Measurements from ENCODE around the gene RPL10A.

The RPL10A gene

DNA sequence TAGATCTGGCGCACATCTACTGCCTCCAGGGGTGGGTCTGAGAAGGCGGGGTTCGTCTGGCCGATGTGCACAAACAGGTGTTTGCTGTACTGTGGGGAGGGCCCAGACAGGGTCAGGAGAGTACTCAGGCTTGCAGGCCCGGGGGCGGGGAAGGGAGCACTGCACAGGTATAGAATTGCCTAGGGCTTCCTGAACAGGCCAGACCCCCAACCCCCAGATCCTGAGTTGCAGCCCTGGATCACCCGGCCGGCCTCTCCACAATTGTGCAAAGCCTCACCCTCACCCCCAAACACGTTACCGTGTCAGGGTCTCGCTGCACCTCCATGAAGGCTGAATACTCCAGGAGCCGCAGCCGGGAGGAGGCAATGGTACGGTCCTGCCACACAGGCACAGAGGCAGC, 7.8 kb downstream of the RPL10A start:
- no peak for DNase-seq

DNA sequence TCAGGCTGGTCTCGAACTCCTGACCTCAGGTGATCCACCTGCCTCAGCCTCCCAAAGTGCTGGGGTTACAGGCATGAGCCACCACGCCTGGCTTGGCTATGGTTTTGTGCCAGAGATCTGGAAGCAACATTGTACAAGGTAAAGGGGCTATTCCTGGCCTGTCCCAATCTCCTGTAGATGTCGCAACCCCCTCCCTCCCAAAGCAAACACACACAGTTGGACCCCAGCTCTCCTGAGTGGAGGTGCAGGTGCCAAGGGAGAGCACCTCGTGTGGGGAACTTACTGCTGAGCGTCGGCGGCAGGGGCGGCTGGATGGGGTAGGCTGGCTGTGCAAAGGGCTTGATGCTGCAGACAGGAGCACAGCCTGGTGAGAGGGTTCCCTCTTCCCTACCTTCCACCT, 8.8 kb downstream of the RPL10A start:
- DNase-seq = no peak

DNA sequence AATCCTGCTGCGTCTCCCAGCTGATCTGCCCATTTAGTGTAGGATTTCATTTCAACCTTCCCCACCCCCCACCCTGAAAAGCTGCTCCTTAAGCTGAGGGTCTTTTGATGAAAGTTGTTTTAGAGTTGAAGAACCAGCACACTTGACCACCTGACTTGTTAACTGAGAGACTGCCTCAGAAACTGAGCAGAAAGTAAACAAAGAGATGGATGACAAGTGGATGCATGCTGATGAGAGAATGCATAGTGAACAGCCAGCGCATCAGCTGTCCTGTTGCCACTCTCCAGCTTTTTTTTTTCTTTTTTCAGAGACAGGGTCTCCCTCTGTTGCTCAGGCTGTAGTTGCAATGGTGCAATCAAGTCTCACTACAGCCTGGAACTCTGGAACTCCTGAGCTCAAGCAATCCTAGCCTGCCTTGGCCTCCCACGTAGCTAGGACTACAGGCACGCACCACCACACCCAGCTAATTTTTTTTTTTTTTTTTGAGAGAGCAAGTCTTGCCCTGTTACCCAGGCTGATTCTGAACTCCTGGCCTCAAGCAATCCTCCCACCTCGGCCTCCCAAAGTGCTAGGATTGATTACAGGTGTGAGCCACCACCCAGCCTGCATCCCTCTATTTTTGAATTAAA, 9.5 kb downstream of the RPL10A start:
- no peak for DNase-seq

DNA sequence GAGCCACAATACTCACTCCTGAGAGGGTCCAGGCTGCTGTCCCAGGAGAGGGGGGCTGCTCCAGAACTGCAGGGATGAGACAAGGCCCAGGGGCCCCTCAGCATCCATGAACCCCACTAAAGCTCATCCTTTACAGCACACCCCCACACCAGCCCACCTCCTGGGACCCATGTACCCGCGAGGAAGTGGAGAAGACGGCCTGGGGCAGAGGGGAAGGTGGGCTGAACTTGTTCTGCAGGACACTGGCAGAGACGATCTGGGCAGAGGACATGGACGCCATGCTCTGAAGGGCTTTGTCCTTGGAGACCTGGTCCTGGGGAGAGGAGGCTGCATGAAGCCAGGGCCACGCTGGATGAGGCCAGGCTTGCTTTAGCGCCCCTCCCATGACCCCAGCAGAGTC, 10.1 kb downstream of the RPL10A start:
- no peak for DNase-seq

DNA sequence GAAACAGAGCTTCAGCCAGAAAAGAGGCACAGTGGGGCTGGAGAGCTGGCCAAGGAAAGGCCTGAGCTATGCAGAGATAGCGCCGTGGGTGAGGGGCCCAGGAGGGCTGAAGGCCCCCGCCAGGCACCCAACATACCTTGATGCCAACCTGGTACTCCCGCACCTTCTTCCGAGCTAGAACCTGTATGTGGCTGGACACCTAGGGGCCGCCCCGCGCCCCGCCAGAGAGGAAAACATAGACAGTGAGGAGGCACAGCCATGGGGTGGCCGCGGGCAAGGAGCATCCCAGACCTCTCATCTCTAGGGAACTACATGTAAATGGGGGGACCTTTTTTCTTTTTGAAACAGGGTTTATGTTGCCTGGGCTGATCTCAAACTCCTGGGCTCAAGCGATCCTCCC, 12.0 kb downstream of the RPL10A start:
- no peak for DNase-seq

DNA sequence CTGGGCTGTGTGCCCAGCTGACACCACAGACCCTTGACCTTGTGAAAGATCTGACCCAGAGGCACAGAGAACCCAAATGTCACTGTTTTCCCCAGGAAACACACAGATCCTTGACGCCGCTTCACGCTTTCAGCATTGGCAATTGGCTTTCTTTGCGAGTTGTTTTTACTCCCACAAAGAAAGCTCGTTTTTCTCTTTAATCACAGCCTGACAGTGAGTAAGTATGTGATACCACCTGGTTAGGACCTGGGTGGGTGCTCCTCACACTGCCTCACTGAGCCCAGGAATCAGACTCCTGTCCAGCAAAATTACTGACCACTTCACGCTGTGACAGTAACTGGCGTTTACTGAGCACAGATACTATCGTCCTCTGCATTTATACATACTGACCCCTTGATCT, 13.0 kb downstream of the RPL10A start:
- DNase-seq = no peak

DNA sequence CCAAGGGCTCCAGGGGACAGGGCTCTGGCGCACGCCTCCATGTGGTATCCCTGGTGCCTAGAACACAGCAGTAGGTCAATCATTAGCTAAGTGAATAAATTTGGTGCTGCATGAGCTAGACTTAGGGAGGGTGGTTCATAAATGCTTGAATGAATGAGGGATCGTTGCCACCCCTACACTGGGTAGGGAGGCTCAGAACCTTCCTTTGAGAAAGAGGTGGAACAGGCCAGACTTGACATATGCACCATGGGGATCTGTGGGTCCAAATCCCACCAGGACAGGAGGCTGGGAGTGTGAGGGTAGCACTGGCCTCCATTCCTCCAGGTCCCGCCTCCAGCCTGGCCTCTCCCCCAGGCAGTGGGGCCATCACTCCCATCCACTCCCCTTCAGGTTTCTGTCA, 14.9 kb downstream of the RPL10A start:
- no peak for DNase-seq

DNA sequence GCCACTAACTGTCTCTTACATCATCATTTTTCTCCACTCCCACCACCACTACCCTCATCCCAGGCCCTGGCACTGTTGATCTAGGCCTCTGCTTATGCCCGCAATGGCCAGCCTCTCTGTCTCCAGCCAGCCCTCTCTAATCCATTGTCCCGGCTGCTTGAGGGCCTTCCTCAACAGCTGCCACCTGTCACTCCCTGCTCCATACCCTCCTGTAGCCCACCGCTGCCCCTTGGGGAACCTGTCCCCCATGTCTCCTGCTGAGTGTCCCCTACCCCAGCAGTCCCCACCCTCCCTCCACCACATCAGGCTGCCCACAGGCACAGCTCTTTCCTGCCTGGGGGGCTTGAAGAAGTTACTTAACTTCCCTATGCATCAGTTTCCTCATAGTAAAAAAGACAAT, 15.3 kb downstream of the RPL10A start:
- DNase-seq = no peak

DNA sequence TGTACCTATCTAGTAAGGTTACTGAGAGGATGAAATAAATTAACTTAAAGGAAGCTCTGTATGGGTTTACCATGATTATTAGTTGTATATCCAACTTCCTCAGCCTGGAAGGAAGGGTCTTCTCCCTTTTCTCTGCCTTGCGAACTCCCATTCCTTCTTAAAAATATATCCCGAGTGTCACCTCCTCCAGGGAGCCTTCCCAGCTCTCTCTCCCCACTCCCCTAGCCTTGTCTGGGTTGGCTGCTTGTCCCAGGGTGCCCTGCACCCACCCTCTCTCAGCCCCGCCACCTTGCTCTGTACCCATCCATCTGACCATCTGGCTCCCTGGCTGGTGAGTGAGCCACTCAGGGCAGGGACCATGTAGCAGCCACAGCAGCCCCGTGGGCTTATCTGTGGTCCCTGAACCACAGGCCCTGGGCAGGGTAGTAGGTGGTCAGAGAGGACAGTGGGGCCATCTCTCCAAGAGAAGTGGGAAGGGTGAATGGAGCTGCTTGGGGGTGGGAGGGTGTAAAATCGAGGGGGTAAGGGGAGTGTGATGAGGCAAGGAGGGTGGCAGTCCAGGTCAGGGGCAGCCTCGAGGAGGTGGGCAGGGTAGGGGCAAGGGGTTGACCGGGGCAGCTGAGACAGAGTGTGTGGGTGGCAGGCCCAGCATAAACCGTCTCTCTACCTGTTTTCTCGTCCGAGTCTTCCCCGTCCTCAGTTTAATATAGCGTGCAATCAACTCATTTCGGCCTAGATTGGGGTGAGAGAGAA, 15.9 kb downstream of the RPL10A start:
- DNase-seq = no peak

DNA sequence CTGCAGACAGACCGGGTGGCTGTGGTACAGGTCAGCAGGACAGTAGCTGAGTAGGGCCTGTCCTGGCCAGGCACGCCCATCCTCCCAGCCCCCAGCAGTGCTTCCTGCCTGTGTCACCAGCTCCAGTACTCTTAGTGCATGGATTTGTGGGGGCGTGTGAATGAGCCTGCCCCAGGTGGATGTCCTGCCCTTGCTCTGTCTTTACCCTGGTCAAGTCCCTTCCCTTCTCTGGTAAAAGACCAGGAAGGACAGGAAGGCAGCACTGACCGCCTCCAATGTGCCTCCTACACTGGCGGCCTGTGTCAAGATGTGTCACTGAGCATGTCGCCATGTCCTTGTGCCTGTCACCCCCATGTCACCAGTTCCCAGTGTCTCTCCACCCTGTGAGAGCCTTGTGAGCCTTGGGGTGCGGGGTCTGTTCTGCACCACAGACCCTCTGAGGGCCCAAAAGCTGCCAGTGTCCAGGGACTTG, 16.8 kb downstream of the RPL10A start:
- DNase-seq = peak; percentile 73 to 94

DNA sequence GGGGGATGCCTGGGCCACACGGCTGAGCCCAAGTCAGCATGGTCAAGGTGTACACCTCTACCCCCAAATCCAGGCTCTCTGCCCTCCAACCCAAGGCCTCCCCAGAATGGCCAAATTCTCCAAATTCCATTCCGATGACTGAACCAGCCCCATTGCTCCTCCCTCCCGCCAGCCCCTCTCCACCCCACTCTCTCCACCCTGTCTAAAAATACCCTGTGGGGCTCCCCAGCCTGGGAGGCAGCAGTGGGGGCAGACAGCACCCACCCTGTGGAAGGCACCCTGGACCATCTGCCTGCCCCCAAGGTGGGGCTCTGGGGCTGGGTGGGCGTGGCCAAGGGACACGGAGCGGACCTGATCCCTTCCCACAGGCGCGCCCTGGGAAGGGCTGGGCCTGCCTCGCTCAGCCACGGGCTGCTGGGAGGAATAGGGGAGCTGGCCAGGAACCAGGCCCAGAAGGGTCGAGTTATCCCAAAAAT, 17.2 kb downstream of the RPL10A start:
- DNase-seq = no peak

DNA sequence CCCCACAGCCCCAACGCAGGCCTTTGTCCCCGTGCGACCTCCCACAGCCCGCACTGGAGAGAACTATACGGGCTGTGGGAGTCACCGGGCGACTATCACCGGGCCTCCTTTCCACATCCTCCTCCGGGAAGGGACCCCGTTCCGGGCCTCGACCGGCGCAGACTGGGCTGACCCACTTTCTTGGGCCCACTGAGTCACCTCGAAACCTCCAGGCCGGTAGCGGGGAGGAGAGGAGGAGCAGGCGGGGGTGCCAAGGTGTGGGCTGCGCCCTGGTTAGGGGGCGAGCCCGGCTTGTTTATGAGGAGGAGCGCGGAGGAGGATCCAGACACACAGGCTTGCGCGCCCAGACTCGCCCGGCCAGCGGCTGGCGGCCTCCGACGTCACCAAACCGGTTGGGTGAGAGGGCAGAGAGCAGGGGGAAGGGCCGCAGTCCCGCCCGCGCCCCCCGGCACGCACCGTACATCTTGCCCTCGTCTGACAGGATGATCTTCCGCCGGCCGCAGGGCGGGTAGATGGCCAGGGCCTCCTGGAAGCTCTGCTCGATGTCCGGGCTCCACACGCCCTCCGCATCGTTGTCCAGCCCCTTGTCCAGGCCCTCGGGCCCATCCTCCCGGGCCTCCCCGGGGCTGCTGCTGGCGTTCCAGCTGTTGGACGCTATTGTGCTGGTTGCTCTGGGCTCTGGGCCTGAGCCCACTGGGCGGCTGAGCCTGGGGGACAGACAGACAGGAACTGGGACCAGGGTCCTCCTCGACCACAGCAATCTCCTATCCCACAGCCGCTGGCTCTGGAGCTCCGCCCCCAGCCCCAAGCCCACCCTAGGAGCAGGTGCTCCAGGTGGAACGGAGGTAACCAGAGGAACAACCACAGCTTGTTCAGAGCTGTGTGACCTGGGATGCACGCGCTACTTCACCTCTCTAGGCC, 18.1 kb downstream of the RPL10A start:
- DNase-seq = no peak

DNA sequence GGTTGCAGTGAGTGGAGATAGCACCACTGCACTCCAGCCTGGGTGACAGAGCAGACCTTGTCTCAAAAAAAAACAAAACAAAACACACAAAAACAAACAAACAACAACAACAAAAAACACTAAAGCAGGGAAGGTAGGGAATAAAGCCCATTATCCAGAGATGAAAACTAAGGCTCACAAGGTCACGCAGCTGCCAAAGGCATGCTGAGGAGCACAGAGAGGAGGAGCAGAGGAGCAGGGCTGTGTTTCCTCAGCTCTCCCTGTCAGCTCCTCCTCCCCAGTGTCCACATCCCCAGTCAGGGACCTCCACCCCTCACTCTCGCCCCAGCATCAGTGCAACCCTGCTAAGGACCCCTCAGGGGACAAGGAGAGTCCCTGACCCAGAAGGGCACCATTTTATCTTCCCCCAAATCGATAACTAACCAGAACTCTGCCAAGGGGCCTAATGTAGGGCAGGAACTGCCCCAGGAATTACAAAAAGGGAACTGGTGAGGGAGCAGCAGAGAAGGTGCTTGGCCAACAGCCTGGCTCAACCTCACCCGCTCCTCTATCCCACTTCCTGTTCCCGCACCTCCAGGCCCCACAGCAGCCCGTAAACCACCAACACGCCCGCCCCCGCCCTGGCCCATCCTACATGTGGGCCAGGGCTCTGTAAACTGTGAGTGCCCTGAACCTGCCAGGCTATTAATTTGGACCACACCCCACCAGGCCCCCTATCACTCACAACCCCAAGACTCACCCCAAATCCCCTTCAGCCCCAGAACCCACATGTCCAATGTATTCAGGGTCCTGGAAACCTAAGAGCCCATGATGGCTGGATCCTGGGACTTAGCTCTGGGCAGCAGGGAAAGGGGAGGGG, 19.7 kb downstream of the RPL10A start:
- peak; percentile 64 to 86 for DNase-seq

DNA sequence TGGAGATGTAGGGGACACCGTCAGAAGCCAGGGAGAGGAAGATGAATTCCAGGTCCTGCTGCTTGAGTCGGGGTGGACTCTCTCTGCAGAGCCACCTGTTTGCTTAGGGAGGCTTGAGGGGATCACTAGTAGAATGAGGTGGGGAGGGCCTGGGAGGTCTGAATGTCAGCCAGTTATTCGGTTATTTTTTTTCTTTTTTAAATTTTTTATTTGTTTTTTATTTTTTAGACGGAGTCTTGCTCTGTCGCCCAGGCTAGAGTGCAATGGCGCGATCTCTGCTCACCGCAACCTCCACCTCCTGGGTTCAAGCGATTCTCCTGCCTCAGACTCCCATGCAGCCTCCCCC, 20.3 kb downstream of the RPL10A start:
- DNase-seq = no peak

DNA sequence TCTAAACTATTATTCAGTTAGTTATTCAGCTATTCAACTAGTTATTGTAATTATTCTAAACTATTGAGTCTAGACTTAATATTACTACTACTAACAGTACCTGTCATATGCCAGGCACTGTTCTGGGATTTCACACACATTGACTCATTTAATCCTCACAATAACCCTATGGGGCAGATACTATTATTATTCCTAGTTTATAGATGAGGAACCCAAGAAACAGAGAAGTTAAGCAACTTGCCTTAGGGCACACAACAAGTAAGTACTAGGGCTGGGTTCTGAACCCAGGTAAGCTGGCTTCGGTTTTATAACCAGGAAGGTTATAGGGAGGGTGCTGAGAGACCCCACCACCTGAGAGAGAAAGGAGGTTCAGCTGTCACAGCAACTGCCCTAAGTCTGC, 20.9 kb downstream of the RPL10A start:
- peak; percentile 7 to 15 for DNase-seq

DNA sequence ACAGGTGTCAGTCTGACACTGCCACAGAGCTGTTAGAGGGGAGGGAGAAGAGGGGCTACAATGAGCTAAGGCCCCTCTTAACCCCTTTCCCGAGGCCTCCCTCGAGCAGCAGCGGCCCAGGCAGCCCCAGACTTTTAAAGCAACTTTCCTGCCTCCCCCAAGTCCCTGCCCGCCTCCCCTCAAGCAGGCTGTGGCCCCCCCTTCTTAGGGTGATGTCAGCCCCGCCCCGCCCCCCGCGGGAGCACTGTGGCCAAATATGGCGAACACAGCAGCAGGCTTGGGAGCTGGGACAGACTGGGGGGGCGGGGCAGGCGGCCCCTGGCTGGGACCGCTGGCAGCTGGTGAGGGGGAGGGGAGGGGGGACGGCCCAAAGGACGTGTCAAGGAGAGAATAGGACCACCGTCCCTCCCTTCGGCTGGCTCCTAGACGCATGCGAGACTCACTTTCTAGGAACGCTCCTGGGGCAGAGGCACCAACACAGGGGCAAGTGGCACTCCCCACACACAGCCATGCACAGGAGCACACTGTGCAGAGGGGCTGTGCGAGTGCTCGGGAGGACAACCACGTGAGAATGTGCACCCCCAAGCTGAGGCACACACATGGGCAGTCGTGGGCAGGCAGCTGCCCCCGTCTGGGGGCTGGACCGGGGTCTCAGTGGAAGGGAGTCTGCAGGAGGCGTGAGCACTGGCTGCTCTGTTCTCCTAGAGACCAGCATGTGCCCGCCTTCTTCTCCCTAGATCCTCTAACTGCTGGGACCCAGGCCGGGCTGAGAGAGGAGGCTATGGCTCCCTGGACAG, 22.0 kb downstream of the RPL10A start:
- DNase-seq = no peak

DNA sequence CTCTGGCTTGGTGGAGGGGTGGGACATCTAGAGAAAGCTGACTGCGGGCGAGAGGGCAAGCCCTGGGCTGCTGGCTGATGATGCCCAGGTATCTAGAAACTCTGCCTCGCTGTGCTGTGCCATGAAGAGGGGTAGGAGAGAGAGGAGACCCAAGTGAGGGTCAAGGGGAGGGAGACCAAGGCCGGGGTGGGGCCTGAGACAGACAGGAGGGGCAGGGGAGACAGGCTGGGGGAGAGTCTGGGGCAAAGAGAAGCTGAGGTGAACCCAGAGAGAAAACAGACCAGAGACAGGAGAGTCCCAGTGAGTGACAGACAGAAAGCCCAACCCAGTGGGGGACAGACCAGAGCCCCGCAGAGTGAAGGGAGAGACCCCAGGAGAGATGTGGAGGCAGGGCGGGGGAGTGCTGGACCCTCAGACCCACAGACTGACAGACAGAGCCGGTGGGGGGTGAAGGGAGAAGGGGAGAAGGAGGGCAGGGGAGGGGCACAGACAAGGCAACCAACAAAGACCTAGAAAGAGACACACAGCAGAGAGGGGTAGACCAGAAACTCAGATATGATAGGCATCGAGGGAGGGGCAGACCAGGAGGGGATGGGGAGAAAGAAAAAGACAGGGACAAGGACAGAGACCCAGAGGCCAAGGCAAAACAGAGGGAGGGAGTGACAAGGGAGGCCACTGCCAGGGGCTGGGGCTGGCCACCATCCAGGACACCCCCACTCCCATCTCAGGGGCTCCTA, 22.8 kb downstream of the RPL10A start:
- no peak for DNase-seq

DNA sequence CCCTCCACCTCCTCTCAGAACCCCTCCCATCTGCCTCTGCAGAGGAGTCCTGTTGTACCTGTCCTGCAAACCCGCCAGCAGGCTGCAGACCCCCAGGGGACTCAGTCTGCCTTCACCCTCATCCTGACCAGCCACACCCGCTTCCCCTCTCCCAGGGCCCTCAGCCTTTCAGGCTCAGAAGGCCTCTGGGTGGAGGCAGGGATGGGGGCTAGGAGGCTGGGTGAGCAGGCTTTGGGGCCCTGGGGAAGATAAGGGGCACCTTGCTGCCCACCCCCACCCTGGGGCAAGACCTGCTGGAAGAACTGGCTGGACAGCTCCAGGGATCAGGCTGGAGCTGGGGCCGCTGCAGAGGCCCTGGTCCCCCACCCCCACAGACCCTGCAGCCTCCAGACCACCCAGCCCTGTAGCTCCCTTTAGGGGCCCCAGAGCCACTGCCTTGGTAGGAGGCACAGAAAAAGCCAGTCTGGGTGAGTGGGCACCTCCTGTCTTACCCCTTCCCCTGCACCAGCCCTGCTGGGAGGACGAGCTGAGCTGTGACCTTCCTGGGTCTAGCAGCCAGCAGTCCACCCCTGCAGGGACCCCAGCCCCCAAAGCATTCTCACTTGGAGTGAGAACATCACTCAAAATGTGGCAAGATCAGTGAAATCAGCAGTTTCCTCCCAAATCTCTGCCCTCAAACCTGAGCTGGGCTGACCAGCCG, 23.5 kb downstream of the RPL10A start:
- DNase-seq = no peak

DNA sequence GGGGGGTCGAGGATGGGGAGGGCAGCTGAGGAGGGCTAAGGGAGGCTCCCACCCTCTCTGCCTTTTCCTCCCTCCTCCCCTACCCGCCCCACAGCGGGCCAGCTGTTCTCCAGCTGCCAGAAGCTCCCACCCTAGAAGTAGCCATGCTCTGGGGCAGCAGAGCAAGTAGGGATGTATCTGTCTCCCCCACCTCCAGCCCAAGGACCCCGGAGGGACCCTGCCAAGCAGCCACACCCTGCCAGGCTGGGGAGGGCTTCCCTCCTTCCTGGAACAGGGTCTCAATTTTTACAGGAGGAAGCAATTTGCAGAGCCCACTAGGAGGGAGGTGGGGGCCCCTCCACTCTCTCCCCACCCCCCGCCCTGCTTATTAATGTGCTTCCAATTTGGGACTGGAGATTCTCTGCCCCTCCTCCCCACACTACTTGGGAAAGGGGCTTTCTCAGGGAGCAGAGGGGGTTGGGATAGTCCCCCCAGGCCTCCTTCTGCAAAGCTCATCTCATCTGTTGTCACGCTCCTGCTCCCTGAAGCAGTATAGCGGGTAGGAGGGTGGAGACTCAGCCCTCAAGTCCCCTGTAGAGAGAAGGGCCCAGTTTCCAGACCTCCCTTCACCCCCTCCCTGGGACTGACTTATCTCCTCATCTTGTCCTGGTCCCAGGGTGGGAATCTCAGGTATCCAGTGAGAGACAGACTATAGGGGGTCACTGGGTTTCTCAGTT, 24.2 kb downstream of the RPL10A start:
- no peak for DNase-seq

DNA sequence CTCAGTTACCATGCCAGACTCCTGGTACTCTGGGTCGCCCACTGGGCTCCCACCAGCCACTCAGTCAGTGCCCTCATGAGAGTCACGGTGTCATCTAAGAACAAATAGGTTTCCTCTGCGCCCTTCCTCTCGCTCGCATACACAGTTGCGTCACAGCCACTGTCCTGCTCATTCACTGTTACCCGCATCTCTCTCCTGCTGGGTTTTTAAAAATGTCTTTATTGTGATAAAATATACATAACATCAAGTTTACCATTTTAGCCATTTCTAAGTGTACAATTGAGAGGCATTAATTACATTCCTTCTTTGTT, 24.7 kb downstream of the RPL10A start:
- peak; percentile 46 to 75 for DNase-seq

Measured in inflammatory macrophage (primary cell).